Mesodermal cell (in vitro differentiated cells): Measurements from ENCODE around the gene DAP.
A peak's percentile ranks its signal among the peaks of the same experiment; 100 is the strongest.
"Not testable (repeated sequence)": the region's sequence is repeated elsewhere in the genome, so short reads cannot be mapped to it uniquely, and the experiment has no call there.

Experiments used
- H3K27ac ChIP-seq: 2 replicates; pipeline ENCODE4 v1.7.0; 2013; ENCODE audit warnings: mild to moderate bottlenecking, low read depth, low read length, moderate library complexity; ENCODE audit not compliant: severe bottlenecking
- H3K36me3 ChIP-seq: 2 replicates; pipeline ENCODE4 v1.7.1; 2013; ENCODE audit warnings: mild to moderate bottlenecking, low read length, moderate library complexity; ENCODE audit not compliant: control insufficient read depth, insufficient read depth
- H3K4me1 ChIP-seq: one replicate; pipeline ENCODE4 v1.7.1; 2013; ENCODE audit warnings: mild to moderate bottlenecking, low read length; ENCODE audit not compliant: insufficient read depth, control insufficient read depth, poor library complexity, severe bottlenecking
- H3K4me3 ChIP-seq: 2 replicates; pipeline ENCODE4 v1.7.0; 2013; ENCODE audit warnings: low read length, control low read depth, mild to moderate bottlenecking; ENCODE audit not compliant: insufficient read depth, poor library complexity, severe bottlenecking; ENCODE audit errors: extremely low read depth
- H3K9me3 ChIP-seq: 2 replicates; pipeline ENCODE4 v1.7.1; 2013; ENCODE audit warnings: mild to moderate bottlenecking, low read length, moderate library complexity; ENCODE audit not compliant: control insufficient read depth
- WGBS, 2 experiments: methylation state at CpG; one replicate each; pipeline ENCODE4 v1.1.5; 2013; ENCODE audit warnings: missing lambda C conversion rate in 2 of 2; ENCODE audit not compliant: insufficient coverage in 2 of 2; 5-methylcytosine and 5-hydroxymethylcytosine counted together

DAP gene

GRCh38 chr5:10786835-10787234 lies 25.8 kb upstream of the DAP start:
- no peak overlapping the region for H3K27ac ChIP-seq
- H3K9me3 ChIP-seq = no peaks in the 10 kb centered on the region
- 91 to 94% methylated on average over 2 to 3 of the region's 4 CpGs for WGBS, 2 experiments
- peaks cover 26% of the 10 kb centered on the region for H3K4me1 ChIP-seq
- H3K36me3 ChIP-seq = no peaks in the 10 kb centered on the region
- H3K4me3 ChIP-seq = no peak overlapping the region

GRCh38 chr5:10780208-10780607 lies 19.2 kb upstream of the DAP start:
- H3K36me3 ChIP-seq, H3K9me3 ChIP-seq: not testable (repeated sequence)
- WGBS, 2 experiments = 89 to 96% methylated on average over 4 to 7 of the region's 7 CpGs

GRCh38 chr5:10779592-10779991 lies 18.6 kb upstream of the DAP start:
- H3K9me3 ChIP-seq = peaks cover 7% of the 10 kb centered on the region
- no peak overlapping the region for H3K27ac ChIP-seq
- H3K36me3 ChIP-seq = no peaks in the 10 kb centered on the region
- no peaks in the 10 kb centered on the region for H3K4me1 ChIP-seq
- H3K4me3 ChIP-seq = no peak overlapping the region

More at GRCh38 chr5:10780208-10780607, 19.2 kb upstream of the DAP start:
- H3K4me3 ChIP-seq, H3K4me1 ChIP-seq, H3K27ac ChIP-seq: not testable (repeated sequence)

- Histone ChIP-seq H3K9me3 (peaks cover 7% of the 10 kb centered on the region), H3K4me3 (no peak overlapping the region), H3K4me1 (no peaks in the 10 kb centered on the region), H3K27ac (no peak overlapping the region), H3K36me3 (no peaks in the 10 kb centered on the region)
- WGBS, 2 experiments = no CpG with 5 or more reads among the region's 2 CpGs
Measured at GRCh38 chr5:10778179-10778910, 17.3 kb upstream of the DAP start.

- no peak overlapping the region for H3K27ac ChIP-seq
- H3K4me3 ChIP-seq = no peak overlapping the region
- WGBS, 2 experiments = 50 to 66% methylated on average over 1 to 2 of the region's 4 CpGs
- H3K4me1 ChIP-seq = no peaks in the 10 kb centered on the region
- peaks cover 7% of the 10 kb centered on the region for H3K9me3 ChIP-seq
- H3K36me3 ChIP-seq = no peaks in the 10 kb centered on the region
Measured at GRCh38 chr5:10775646-10776045, 14.6 kb upstream of the DAP start.

- Histone ChIP-seq H3K4me3 (no peak overlapping the region), H3K9me3 (no peaks in the 10 kb centered on the region), H3K4me1 (no peaks in the 10 kb centered on the region), H3K27ac (no peak overlapping the region), H3K36me3 (no peaks in the 10 kb centered on the region)
- 88 to 97% methylated on average over 3 to 5 of the region's 7 CpGs for WGBS, 2 experiments
Measured at GRCh38 chr5:10772901-10773585, 12.0 kb upstream of the DAP start.

- Histone ChIP-seq H3K4me3 (no peak overlapping the region), H3K36me3 (no peaks in the 10 kb centered on the region), H3K4me1 (no peaks in the 10 kb centered on the region), H3K27ac (no peak overlapping the region), H3K9me3 (no peaks in the 10 kb centered on the region)
- WGBS, 2 experiments = 90% methylated on average over 2 of the region's 3 CpGs; no CpG with 5 or more reads in 1 of the 2 experiments
Measured at GRCh38 chr5:10768328-10768899, 7.4 kb upstream of the DAP start.

GRCh38 chr5:10762776-10763500 lies 1.9 kb upstream of the DAP start:
- H3K4me3 ChIP-seq = no peak overlapping the region

GRCh38 chr5:10761933-10762775 lies 1.1 kb upstream of the DAP start:
- no peaks in the 10 kb centered on the region for H3K9me3 ChIP-seq
- H3K4me3 ChIP-seq = peak overlapping the region; percentile 42
- WGBS, 2 experiments = 75 to 85% methylated on average over 15 to 16 of the region's 17 CpGs
- H3K27ac ChIP-seq = peak overlapping the region; percentile 94
- peaks cover 22% of the 10 kb centered on the region for H3K36me3 ChIP-seq
- peaks cover 25% of the 10 kb centered on the region for H3K4me1 ChIP-seq

More at GRCh38 chr5:10762776-10763500, 1.9 kb upstream of the DAP start:
- Histone ChIP-seq H3K27ac (no peak overlapping the region), H3K36me3 (peaks cover 15% of the 10 kb centered on the region), H3K4me1 (peaks cover 18% of the 10 kb centered on the region), H3K9me3 (no peaks in the 10 kb centered on the region)
- WGBS, 2 experiments = 92 to 96% methylated on average over 9 of the region's 10 CpGs

- peak overlapping the region; percentile 61 for H3K4me3 ChIP-seq
- peaks cover 4% of the 10 kb centered on the region for H3K9me3 ChIP-seq
- peaks cover 25% of the 10 kb centered on the region for H3K4me1 ChIP-seq
- H3K36me3 ChIP-seq = peaks cover 35% of the 10 kb centered on the region
- peak overlapping the region; percentile 95 for H3K27ac ChIP-seq
- WGBS, 2 experiments = 0% methylated on average over 8 to 39 of the region's 42 CpGs
Measured at GRCh38 chr5:10760921-10761184, 181 bp downstream of the DAP start.
